ENCODE data around the gene LYAR.

- TF ChIP-seq, protein P1, sequence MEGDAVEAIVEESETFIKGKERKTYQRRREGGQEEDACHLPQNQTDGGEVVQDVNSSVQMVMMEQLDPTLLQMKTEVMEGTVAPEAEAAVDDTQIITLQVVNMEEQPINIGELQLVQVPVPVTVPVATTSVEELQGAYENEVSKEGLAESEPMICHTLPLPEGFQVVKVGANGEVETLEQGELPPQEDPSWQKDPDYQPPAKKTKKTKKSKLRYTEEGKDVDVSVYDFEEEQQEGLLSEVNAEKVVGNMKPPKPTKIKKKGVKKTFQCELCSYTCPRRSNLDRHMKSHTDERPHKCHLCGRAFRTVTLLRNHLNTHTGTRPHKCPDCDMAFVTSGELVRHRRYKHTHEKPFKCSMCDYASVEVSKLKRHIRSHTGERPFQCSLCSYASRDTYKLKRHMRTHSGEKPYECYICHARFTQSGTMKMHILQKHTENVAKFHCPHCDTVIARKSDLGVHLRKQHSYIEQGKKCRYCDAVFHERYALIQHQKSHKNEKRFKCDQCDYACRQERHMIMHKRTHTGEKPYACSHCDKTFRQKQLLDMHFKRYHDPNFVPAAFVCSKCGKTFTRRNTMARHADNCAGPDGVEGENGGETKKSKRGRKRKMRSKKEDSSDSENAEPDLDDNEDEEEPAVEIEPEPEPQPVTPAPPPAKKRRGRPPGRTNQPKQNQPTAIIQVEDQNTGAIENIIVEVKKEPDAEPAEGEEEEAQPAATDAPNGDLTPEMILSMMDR (IDR thresholded peaks at IDR 0.05): no peak
- TF ChIP-seq POLR2A (IDR thresholded peaks at IDR 0.05): no peak
These were observed 4.9 kb downstream of the LYAR start for GRCh38 chr4:4284827-4285618.

All from right lobe of liver (tissue), 4 donors.